Islet of Langerhans (tissue), 1 donor: Measurements from ENCODE around the gene EN1.

ENCODE experiments used
- FAIRE-seq: peaks from one replicate; lab custom pipeline; 2011; peaks lifted over from hg19 to GRCh38; lab: Jason Lieb, UNC

The EN1 gene

GRCh38 chr2:118855451-118856279 lies 8.2 kb upstream of the EN1 start:
- no peak for FAIRE-seq

GRCh38 chr2:118854507-118855345 lies 7.3 kb upstream of the EN1 start:
- no peak for FAIRE-seq

GRCh38 chr2:118853651-118854291 lies 6.3 kb upstream of the EN1 start:
- FAIRE-seq, result no peak

GRCh38 chr2:118853129-118853640 lies 5.7 kb upstream of the EN1 start:
- FAIRE-seq, result no peak

GRCh38 chr2:118852605-118853128 lies 5.2 kb upstream of the EN1 start:
- FAIRE-seq, result no peak

GRCh38 chr2:118851650-118852049 lies 4.2 kb upstream of the EN1 start:
- FAIRE-seq, result no peak

- no peak for FAIRE-seq
Measured at GRCh38 chr2:118850901-118851415, 3.5 kb upstream of the EN1 start.

GRCh38 chr2:118850168-118850900 lies 2.9 kb upstream of the EN1 start:
- no peak for FAIRE-seq

GRCh38 chr2:118849226-118850167 lies 2.0 kb upstream of the EN1 start:
- no peak for FAIRE-seq

GRCh38 chr2:118848381-118849225 lies 1.2 kb upstream of the EN1 start:
- no peak for FAIRE-seq

- no peak for FAIRE-seq
Measured at GRCh38 chr2:118847762-118848172, 319 bp upstream of the EN1 start.

- FAIRE-seq, result no peak
Measured at GRCh38 chr2:118846442-118846952, 951 bp downstream of the EN1 start.

- FAIRE-seq, result no peak
Measured at GRCh38 chr2:118845522-118846441, 1.7 kb downstream of the EN1 start.

GRCh38 chr2:118845005-118845521 lies 2.4 kb downstream of the EN1 start:
- no peak for FAIRE-seq

- no peak for FAIRE-seq
Measured at GRCh38 chr2:118844261-118845004, 3.0 kb downstream of the EN1 start.

- FAIRE-seq, result no peak
Measured at GRCh38 chr2:118843483-118844132, 3.8 kb downstream of the EN1 start.
